GM10248 (cell line): ENCODE results near the gene ODR4.
A peak's percentile ranks its signal among the peaks of the same experiment; 100 is the strongest.

ENCODE experiments used
- CTCF ChIA-PET: fragments of 300-600 bp; sonication (Branson Sonifier 250); formaldehyde crosslinking; extraction: SDS; loops from one replicate; lab custom pipeline; 2021; ENCODE audit warnings: antibody characterized with exemption; lab: Yijun Ruan, JAX
- POLR2A ChIA-PET: fragments of 350-650 bp; sonication (Branson Sonifier 250); formaldehyde crosslinking; extraction: SDS; loops from one replicate; lab custom pipeline; 2020; ENCODE audit warnings: antibody characterized with exemption; lab: Yijun Ruan, JAX
- DNase-seq: peaks from one replicate; pipeline ENCODE4 v3.0.0; 2012; ENCODE audit errors: extremely low spot score
- CTCF ChIP-seq: IDR thresholded peaks from 2 replicates; pipeline ENCODE4 v1.5.1; 2012; ENCODE audit warnings: mild to moderate bottlenecking, low read depth; ENCODE audit errors: extremely low read depth, missing control alignments, control extremely low read depth

Gene ODR4

GRCh38 chr1:186420923-186421322 lies 45.3 kb downstream of the ODR4 start:
- peak; percentile 36 for DNase-seq
- CTCF ChIA-PET: interaction anchor here (2.6 kb wide), 1 partner anchor 46 kb away, joined by 8 read pairs; the partner anchor contains the start of genes ODR4 and TPR
- TF ChIP-seq CTCF: no peak
- POLR2A ChIA-PET: no interaction called here

- TF ChIP-seq CTCF: no peak
- no peak for DNase-seq
- POLR2A ChIA-PET: no interaction called here
- CTCF ChIA-PET: no interaction called here
Measured at GRCh38 chr1:186421446-186421845, 45.8 kb downstream of the ODR4 start.

GRCh38 chr1:186424539-186424938 lies 48.9 kb downstream of the ODR4 start:
- ChIA-PET POLR2A (no interaction called here), CTCF (interaction anchor here (1.0 to 2.8 kb wide), 2 partner anchors 9 to 16 kb away, joined by 3 to 6 read pairs; no protein-coding TSS in a partner anchor)
- DNase-seq: no peak
- TF ChIP-seq CTCF: no peak

- ChIA-PET POLR2A (no interaction called here), CTCF (interaction anchor here (1.5 to 2.8 kb wide), 4 partner anchors 14 to 22 kb away, joined by 3 to 6 read pairs (median 5); no protein-coding TSS in a partner anchor)
- no peak for DNase-seq
Measured at GRCh38 chr1:186426118-186426517, 50.5 kb downstream of the ODR4 start.

GRCh38 chr1:186429017-186429416 lies 53.4 kb downstream of the ODR4 start:
- no peak for DNase-seq
- ChIA-PET POLR2A (no interaction called here), CTCF (interaction anchor here (1.7 to 1.9 kb wide), 2 partner anchors 12 to 19 kb away, joined by 4 to 5 read pairs; no protein-coding TSS in a partner anchor)
- TF ChIP-seq CTCF: no peak

More at GRCh38 chr1:186426118-186426517, 50.5 kb downstream of the ODR4 start:
- no peak for TF ChIP-seq CTCF

GRCh38 chr1:186435336-186435735 lies 59.7 kb downstream of the ODR4 start:
- POLR2A ChIA-PET: no interaction called here

More at GRCh38 chr1:186435336-186435735, 59.7 kb downstream of the ODR4 start:
- CTCF ChIA-PET: no interaction called here
- no peak for DNase-seq
- TF ChIP-seq CTCF: no peak
